ENCODE results near the gene ZNF710. TPM values are rescaled to one million over a fixed set of nuclear protein-coding genes. Genes with fewer than 3 reads are reported as not detected.

Gene ZNF710
- polyA plus RNA-seq, 1 of the 3 experiments (the other 2 are of a cell fraction): 2.7 TPM

DNA sequence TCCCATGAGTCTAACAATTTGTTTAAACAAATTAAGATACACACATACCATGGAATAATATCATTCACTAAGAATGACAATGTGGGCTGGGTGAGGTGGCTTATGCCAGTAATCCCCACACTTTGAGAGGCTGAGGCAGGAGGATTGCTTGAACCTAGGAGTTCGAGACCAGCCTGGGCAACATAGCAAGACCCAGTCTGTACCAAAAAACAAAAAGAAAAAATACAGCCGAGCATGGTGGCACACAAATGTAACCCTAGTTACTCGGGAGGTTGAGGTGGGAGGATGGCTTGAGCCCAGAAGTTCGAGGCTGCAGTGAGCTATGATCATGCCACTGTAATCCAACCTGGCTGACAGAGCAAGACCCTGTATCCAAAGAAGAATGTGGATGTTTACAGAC is 4.0 kb upstream of the ZNF710 start:
- H3K4me2 ChIP-seq: no peak overlapping the region
- H3K4me3 ChIP-seq (ENCODE audit: low read depth in 2 of 2, low read length in 1 of 2): no peak overlapping the region
- no peak overlapping the region for H3K27ac ChIP-seq (ENCODE audit: low read depth in 2 of 2, low read length in 1 of 2)
- H2AFZ ChIP-seq (ENCODE audit: low read depth): no peak overlapping the region
- CTCF ChIA-PET: interaction anchor here (2.1 kb wide), 1 partner anchor 26 kb away, joined by 5 read pairs; no protein-coding TSS in a partner anchor
- peaks cover 0 to 10% of the 10 kb centered on the region in 2 experiments; a peak in 1 of 4 replicates for H3K4me1 ChIP-seq (ENCODE audit: control insufficient read depth in 1 of 2, insufficient read depth in 2 of 2, low read depth in 1 of 2, low read length in 1 of 2)
- no peaks in the 10 kb centered on the region for H3K27me3 ChIP-seq (ENCODE audit: insufficient read depth)
- H3K79me2 ChIP-seq (ENCODE audit: insufficient read depth): no peaks in the 10 kb centered on the region
- H3K9me3 ChIP-seq: no peaks in the 10 kb centered on the region; the same call in 1 of the 2 replicates
- no peak for DNase-seq
- H3K36me3 ChIP-seq (replicated peaks in 1 of 2; ENCODE audit: control insufficient read depth in 1 of 2, insufficient read depth in 2 of 2, low read length in 1 of 2): no peaks in the 10 kb centered on the region
- TF ChIP-seq NFIC (IDR thresholded peaks at IDR 0.05; ENCODE audit: borderline replicate concordance): no peak
- no peaks in the 10 kb centered on the region for H3K9me2 ChIP-seq
- H3F3A ChIP-seq (replicated peaks; ENCODE audit: insufficient read depth): no peaks in the 10 kb centered on the region
- POLR2A ChIA-PET: no interaction called here
- WGBS (ENCODE audit: low lambda C conversion rate): 81% methylated on average over 4 of the region's 4 CpGs
- no peaks in the 10 kb centered on the region for H4K20me1 ChIP-seq (ENCODE audit: insufficient read depth)
- no peak overlapping the region for H3K9ac ChIP-seq

DNA sequence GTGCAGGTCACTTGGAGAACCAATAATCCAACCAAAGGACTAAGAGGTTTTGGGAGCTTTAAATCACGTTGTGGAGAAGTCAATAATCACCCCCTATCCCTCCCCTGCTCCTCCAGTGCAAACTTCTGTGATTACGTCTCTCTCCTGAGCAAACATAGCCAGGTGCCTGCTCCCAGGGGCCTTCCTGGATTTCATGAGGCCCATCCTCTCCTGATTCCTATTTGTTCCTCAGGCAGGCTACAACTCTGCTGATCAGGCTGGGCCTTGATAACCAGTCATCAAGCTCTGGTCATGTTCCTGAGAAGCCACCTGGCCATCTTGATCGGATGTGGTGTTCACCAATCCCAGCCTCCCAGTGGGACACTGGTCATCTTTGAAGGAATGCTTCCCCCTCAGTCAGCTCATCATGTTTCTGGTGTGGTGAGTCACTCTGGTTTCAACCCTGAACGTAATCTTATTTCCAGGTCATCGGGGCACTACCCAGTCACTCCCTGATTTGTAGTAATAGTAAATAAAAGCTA is 2.9 kb upstream of the ZNF710 start:
- no peaks in the 10 kb centered on the region for H4K20me1 ChIP-seq (ENCODE audit: insufficient read depth)
- no peaks in the 10 kb centered on the region for H3K27me3 ChIP-seq (ENCODE audit: insufficient read depth)
- DNase-seq: no peak
- H3K79me2 ChIP-seq (ENCODE audit: insufficient read depth): peaks cover 9% of the 10 kb centered on the region; the same call in 1 of the 2 replicates
- no peaks in the 10 kb centered on the region for H3K36me3 ChIP-seq (replicated peaks in 1 of 2; ENCODE audit: control insufficient read depth in 1 of 2, insufficient read depth in 2 of 2, low read length in 1 of 2)
- no peaks in the 10 kb centered on the region for H3F3A ChIP-seq (replicated peaks; ENCODE audit: insufficient read depth)
- 59% methylated on average over 5 of the region's 5 CpGs for WGBS (ENCODE audit: low lambda C conversion rate)
- no peak overlapping the region for H2AFZ ChIP-seq (ENCODE audit: low read depth)
- H3K9ac ChIP-seq: no peak overlapping the region
- no peak overlapping the region for H3K27ac ChIP-seq (ENCODE audit: low read depth in 2 of 2, low read length in 1 of 2)
- peaks cover 0 to 13% of the 10 kb centered on the region in 2 experiments; a peak in 1 of 4 replicates for H3K4me1 ChIP-seq (ENCODE audit: control insufficient read depth in 1 of 2, insufficient read depth in 2 of 2, low read depth in 1 of 2, low read length in 1 of 2)
- CTCF ChIA-PET: interaction anchor here (0.5 kb wide), 1 partner anchor 385 kb away, joined by 3 read pairs; no protein-coding TSS in a partner anchor
- POLR2A ChIA-PET: interaction anchor here (1.0 kb wide), 1 partner anchor 104 kb away, joined by 3 read pairs; the partner anchor contains the start of gene AP3S2
- H3K9me2 ChIP-seq: no peaks in the 10 kb centered on the region
- H3K4me3 ChIP-seq (ENCODE audit: low read depth in 2 of 2, low read length in 1 of 2): no peak overlapping the region
- H3K4me2 ChIP-seq: no peak overlapping the region
- TF ChIP-seq FOSL2 (IDR thresholded peaks at IDR 0.05; ENCODE audit: borderline replicate concordance, low read depth) (peak; percentile 46; the same call in 1 of the 2 replicates), EZH2phosphoT487 (IDR thresholded peaks at IDR 0.05; ENCODE audit: borderline replicate concordance, low read depth) (no peak)
- no peaks in the 10 kb centered on the region; the same call in 1 of the 2 replicates for H3K9me3 ChIP-seq

DNA sequence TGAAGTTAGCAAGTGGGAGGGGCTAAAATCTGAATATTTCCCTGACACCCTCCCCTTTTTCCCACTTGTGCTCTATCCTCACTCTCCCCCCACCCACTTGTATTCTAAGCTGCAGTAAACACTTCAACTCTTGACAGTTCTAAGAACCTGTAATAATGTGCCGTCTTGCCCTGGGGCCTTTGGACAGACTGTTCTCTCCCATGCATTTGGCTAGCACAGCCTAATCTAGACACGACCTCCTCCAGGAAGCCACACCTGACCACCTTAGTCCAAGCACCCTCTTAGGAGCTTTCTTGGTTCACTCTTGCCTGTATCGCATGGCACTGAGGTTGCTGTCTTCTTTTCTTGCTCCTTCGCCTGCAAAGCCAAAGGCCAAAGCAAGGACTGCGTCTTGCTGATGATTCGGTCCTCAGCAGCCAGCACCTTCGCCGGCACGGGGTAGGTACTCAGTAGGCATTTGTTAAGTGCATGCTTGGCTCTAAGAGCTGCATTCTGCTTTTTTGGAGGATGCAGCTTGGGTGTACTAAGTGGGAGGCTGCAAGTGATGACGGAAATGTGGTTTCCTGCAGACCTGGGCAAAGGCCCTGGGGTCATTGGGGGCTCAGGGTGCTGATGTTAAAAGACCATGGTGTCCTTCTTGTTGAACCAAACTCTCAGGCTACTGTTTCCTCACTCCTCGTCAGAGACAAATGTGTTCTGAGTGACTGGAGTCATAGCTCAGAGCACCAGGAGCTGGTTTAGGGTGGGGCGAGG is 2.0 kb upstream of the ZNF710 start:
- ChIA-PET POLR2A (no interaction called here), CTCF (no interaction called here)
- Histone ChIP-seq H3K36me3 (replicated peaks in 1 of 2; ENCODE audit: control insufficient read depth in 1 of 2, insufficient read depth in 2 of 2, low read length in 1 of 2) (no peaks in the 10 kb centered on the region), H4K20me1 (ENCODE audit: insufficient read depth) (no peaks in the 10 kb centered on the region), H3K27ac (ENCODE audit: low read depth in 2 of 2, low read length in 1 of 2) (no peak overlapping the region), H3K4me3 (ENCODE audit: low read depth in 2 of 2, low read length in 1 of 2) (no peak overlapping the region), H2AFZ (ENCODE audit: low read depth) (no peak overlapping the region), H3F3A (replicated peaks; ENCODE audit: insufficient read depth) (no peaks in the 10 kb centered on the region), H3K9me2 (no peaks in the 10 kb centered on the region), H3K9me3 (no peaks in the 10 kb centered on the region; the same call in 1 of the 2 replicates), H3K27me3 (ENCODE audit: insufficient read depth) (no peaks in the 10 kb centered on the region), H3K4me2 (no peak overlapping the region), H3K4me1 (ENCODE audit: control insufficient read depth in 1 of 2, insufficient read depth in 2 of 2, low read depth in 1 of 2, low read length in 1 of 2) (peaks cover 4 to 15% of the 10 kb centered on the region in 2 experiments; a peak in 2 of 4 replicates), H3K9ac (no peak overlapping the region), H3K79me2 (ENCODE audit: insufficient read depth) (peaks cover 18% of the 10 kb centered on the region; the same call in 1 of the 2 replicates)
- WGBS (ENCODE audit: low lambda C conversion rate): 85% methylated on average over 12 of the region's 12 CpGs
- no peak for DNase-seq
- TF ChIP-seq, protein P1, sequence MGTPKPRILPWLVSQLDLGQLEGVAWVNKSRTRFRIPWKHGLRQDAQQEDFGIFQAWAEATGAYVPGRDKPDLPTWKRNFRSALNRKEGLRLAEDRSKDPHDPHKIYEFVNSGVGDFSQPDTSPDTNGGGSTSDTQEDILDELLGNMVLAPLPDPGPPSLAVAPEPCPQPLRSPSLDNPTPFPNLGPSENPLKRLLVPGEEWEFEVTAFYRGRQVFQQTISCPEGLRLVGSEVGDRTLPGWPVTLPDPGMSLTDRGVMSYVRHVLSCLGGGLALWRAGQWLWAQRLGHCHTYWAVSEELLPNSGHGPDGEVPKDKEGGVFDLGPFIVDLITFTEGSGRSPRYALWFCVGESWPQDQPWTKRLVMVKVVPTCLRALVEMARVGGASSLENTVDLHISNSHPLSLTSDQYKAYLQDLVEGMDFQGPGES (IDR thresholded peaks at IDR 0.05; ENCODE audit: low read depth, low read length): no peak
- TF ChIP-seq SMC3 (IDR thresholded peaks at IDR 0.05; ENCODE audit: low read depth, low read length) (no peak), EP300 (IDR thresholded peaks at IDR 0.05; ENCODE audit: borderline replicate concordance in 1 of 2, low read depth in 1 of 2, low read length in 1 of 2) (no peak), RFX5 (IDR thresholded peaks at IDR 0.05; ENCODE audit: low read length) (no peak), TAF1 (IDR thresholded peaks at IDR 0.05; ENCODE audit: borderline replicate concordance, low read depth, low read length) (no peak), FOSL2 (IDR thresholded peaks at IDR 0.05; ENCODE audit: borderline replicate concordance, low read depth) (no peak), TCF12 (IDR thresholded peaks at IDR 0.05) (no peak), MEF2A (IDR thresholded peaks at IDR 0.05; ENCODE audit: borderline replicate concordance, low read depth) (no peak), RXRA (IDR thresholded peaks at IDR 0.05; ENCODE audit: borderline replicate concordance, low read depth) (no peak), FOXJ3 (CRISPR knock-in tag; IDR thresholded peaks at IDR 0.05) (no peak), MXI1 (IDR thresholded peaks at IDR 0.05; ENCODE audit: low read depth, low read length) (no peak)
- TF ChIP-seq, protein P2, sequence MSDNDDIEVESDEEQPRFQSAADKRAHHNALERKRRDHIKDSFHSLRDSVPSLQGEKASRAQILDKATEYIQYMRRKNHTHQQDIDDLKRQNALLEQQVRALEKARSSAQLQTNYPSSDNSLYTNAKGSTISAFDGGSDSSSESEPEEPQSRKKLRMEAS (IDR thresholded peaks at IDR 0.05; ENCODE audit: low read depth): no peak
- TF ChIP-seq, protein P3, sequence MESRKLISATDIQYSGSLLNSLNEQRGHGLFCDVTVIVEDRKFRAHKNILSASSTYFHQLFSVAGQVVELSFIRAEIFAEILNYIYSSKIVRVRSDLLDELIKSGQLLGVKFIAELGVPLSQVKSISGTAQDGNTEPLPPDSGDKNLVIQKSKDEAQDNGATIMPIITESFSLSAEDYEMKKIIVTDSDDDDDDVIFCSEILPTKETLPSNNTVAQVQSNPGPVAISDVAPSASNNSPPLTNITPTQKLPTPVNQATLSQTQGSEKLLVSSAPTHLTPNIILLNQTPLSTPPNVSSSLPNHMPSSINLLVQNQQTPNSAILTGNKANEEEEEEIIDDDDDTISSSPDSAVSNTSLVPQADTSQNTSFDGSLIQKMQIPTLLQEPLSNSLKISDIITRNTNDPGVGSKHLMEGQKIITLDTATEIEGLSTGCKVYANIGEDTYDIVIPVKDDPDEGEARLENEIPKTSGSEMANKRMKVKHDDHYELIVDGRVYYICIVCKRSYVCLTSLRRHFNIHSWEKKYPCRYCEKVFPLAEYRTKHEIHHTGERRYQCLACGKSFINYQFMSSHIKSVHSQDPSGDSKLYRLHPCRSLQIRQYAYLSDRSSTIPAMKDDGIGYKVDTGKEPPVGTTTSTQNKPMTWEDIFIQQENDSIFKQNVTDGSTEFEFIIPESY (IDR thresholded peaks at IDR 0.05; ENCODE audit: borderline replicate concordance, low read depth): no peak
